HL-60 (cell line): ENCODE results near the gene NEBL.

Experiments
- DNase-seq, 2 experiments: peaks; one replicate each; pipeline ENCODE4 v3.0.0-alpha.2; 2010 to 2020; ENCODE audit warnings: low read depth in 1 of 2, low spot score in 1 of 2
- H3K27ac ChIP-seq: fragments of 250-450 bp; sonication (Bioruptor Pico); replicated peaks from 2 replicates; pipeline ENCODE4 v1.5.1; 2020; ENCODE audit warnings: mild to moderate bottlenecking, moderate library complexity
- H3K27me3 ChIP-seq: fragments of 250-450 bp; sonication (Bioruptor Pico); 2 replicates; pipeline ENCODE4 v1.5.1; 2021; ENCODE audit warnings: mild to moderate bottlenecking, moderate library complexity; ENCODE audit not compliant: insufficient read depth, poor library complexity, severe bottlenecking
- H3K4me3 ChIP-seq: replicated peaks from 2 replicates; pipeline ENCODE4 v1.5.1; 2011; ENCODE audit warnings: mild to moderate bottlenecking, control low read depth, low read length; ENCODE audit not compliant: insufficient read depth
- CTCF ChIP-seq: IDR thresholded peaks from one replicate; pipeline ENCODE4 v1.5.1; 2011; ENCODE audit warnings: low read length, control low read depth, inconsistent platforms; ENCODE audit not compliant: insufficient read depth
- GABPA ChIP-seq: IDR thresholded peaks from 2 replicates; pipeline ENCODE4 v1.6.1; 2012; ENCODE audit warnings: low read depth
- POLR2AphosphoS5 ChIP-seq: IDR thresholded peaks from 2 replicates; pipeline ENCODE4 v1.6.1; 2012; ENCODE audit warnings: low read depth
- REST ChIP-seq: IDR thresholded peaks from 2 replicates; pipeline ENCODE4 v1.6.1; 2012; ENCODE audit warnings: low read depth; ENCODE audit not compliant: insufficient replicate concordance
- SPI1 ChIP-seq: IDR thresholded peaks from 2 replicates; pipeline ENCODE4 v1.6.1; 2012; ENCODE audit warnings: low read depth, mild to moderate bottlenecking, borderline replicate concordance

The NEBL gene

GRCh38 chr10:20746856-20747255 is 150.3 kb downstream of the NEBL start:
- TF ChIP-seq POLR2AphosphoS5 (no peak), CTCF (no peak), REST (no peak), GABPA (no peak), SPI1 (no peak)
- H3K4me3 ChIP-seq = no peak overlapping the region
- H3K27me3 ChIP-seq = no peaks in the 10 kb centered on the region
- DNase-seq = no peak
- H3K27ac ChIP-seq = no peak overlapping the region

- DNase-seq = no peak
- Histone ChIP-seq H3K27me3 (no peaks in the 10 kb centered on the region), H3K4me3 (no peak overlapping the region), H3K27ac (no peak overlapping the region)
- TF ChIP-seq POLR2AphosphoS5 (no peak), SPI1 (no peak), CTCF (no peak), GABPA (no peak), REST (no peak)
These were observed 151.3 kb downstream of the NEBL start for GRCh38 chr10:20745556-20746375.

GRCh38 chr10:20744821-20745220 is 152.3 kb downstream of the NEBL start:
- DNase-seq = no peak

More at GRCh38 chr10:20744821-20745220, 152.3 kb downstream of the NEBL start:
- Histone ChIP-seq H3K27ac (no peak overlapping the region), H3K4me3 (no peak overlapping the region), H3K27me3 (no peaks in the 10 kb centered on the region)
- TF ChIP-seq GABPA (no peak), SPI1 (no peak), POLR2AphosphoS5 (no peak), REST (no peak), CTCF (no peak)
